K562 (cell line): Measurements from ENCODE around the gene SLC25A33. TPM values are rescaled to one million over a fixed set of nuclear protein-coding genes. Genes with fewer than 3 reads are reported as not detected.

Source experiments
- CCNT2 ChIP-seq: IDR thresholded peaks from 2 replicates; pipeline ENCODE4 v1.6.1; 2011; ENCODE audit warnings: borderline replicate concordance, low read depth, mild to moderate bottlenecking, moderate library complexity, mixed read lengths, low read length; ENCODE audit not compliant: insufficient read length; ENCODE audit errors: extremely low read depth
- DPF2 ChIP-seq: fragments of 450-650 bp; IDR thresholded peaks from 2 replicates; pipeline ENCODE4 v1.6.1; 2016
- GATAD2B ChIP-seq: fragments of 450-650 bp; IDR thresholded peaks from 2 replicates; pipeline ENCODE4 v1.6.1; 2017; ENCODE audit warnings: mild to moderate bottlenecking, borderline replicate concordance
- KDM2B ChIP-seq: fragments of 250-450 bp; sonication (Bioruptor Pico); IDR thresholded peaks from 2 replicates; pipeline ENCODE4 v1.8.0; 2021; ENCODE audit warnings: mild to moderate bottlenecking, moderate library complexity
- MECOM ChIP-seq: fragments of 250-450 bp; sonication (Bioruptor Pico); IDR thresholded peaks from 2 replicates; pipeline ENCODE4 v1.8.0; 2022; ENCODE audit warnings: inconsistent platforms
- NCOA1 ChIP-seq: fragments of 450-650 bp; IDR thresholded peaks from 2 replicates; pipeline ENCODE4 v1.6.1; 2016; ENCODE audit warnings: low read depth
- NFXL1 ChIP-seq: fragments of 450-650 bp; formaldehyde crosslinking; IDR thresholded peaks from 2 replicates; pipeline ENCODE4 v1.4.0; 2021; ENCODE audit warnings: mild to moderate bottlenecking
- PHB ChIP-seq: fragments of 250-450 bp; sonication (Bioruptor Pico); IDR thresholded peaks from 2 replicates; pipeline ENCODE4 v1.5.0; 2021
- PHF8 ChIP-seq: fragments of 200-600 bp; sonication (generic); IDR thresholded peaks from 2 replicates; pipeline ENCODE4 v1.6.1; 2012; ENCODE audit warnings: mixed run types, mild to moderate bottlenecking, inconsistent platforms, low read length, moderate library complexity, borderline replicate concordance
- POLR2AphosphoS5 ChIP-seq: IDR thresholded peaks from 2 replicates; pipeline ENCODE4 v1.6.1; 2011; ENCODE audit warnings: mild to moderate bottlenecking, low read depth, low read length, moderate library complexity; ENCODE audit not compliant: control insufficient read depth, insufficient read depth
- POLR2B ChIP-seq: fragments of 450-650 bp; IDR thresholded peaks from 2 replicates; pipeline ENCODE4 v1.6.1; 2018; ENCODE audit warnings: low read depth; ENCODE audit not compliant: partially characterized antibody
- POLR2H ChIP-seq: IDR thresholded peaks from 2 replicates; pipeline ENCODE4 v1.6.1; 2016; ENCODE audit warnings: missing genetic modification characterization, low read depth, mild to moderate bottlenecking, control low read depth, missing compliant biosample characterization, moderate library complexity
- SLC30A9 ChIP-seq: fragments of 250-450 bp; sonication (Bioruptor Pico); IDR thresholded peaks from 2 replicates; pipeline ENCODE4 v1.8.0; 2022; ENCODE audit warnings: mild to moderate bottlenecking, moderate library complexity
- SMARCB1 ChIP-seq: IDR thresholded peaks from 2 replicates; pipeline ENCODE4 v1.6.1; 2011; ENCODE audit warnings: improper control_type of control experiment, low read depth; ENCODE audit not compliant: insufficient read length
- SOX6 ChIP-seq: fragments of 450-650 bp; IDR thresholded peaks from 2 replicates; pipeline ENCODE4 v1.6.1; 2014; ENCODE audit warnings: mild to moderate bottlenecking
- TBP ChIP-seq: optimal IDR thresholded peaks from 2 replicates; pipeline ENCODE3; 2011; ENCODE audit warnings: low read depth, low read length, improper control_type of control experiment
- TEAD1 ChIP-seq, 2 experiments: fragments of 450-650 bp in 1 of 2; sonication (generic) in 1 of 2; formaldehyde crosslinking; IDR thresholded peaks; 2 replicates each; pipeline versions ENCODE4 v1.4.0 to v1.8.0; 2020 to 2022; ENCODE audit warnings: mild to moderate bottlenecking in 2 of 2, missing genetic modification reagents in 1 of 2
- XRCC3 ChIP-seq: fragments of 450-650 bp; IDR thresholded peaks from 2 replicates; pipeline ENCODE4 v1.6.1; 2017; ENCODE audit warnings: mild to moderate bottlenecking, moderate library complexity
- ZKSCAN1 ChIP-seq: fragments of 150-350 bp; IDR thresholded peaks from 2 replicates; pipeline ENCODE4 v1.6.1; 2016; ENCODE audit warnings: low read depth, low read length
- ZNF431 ChIP-seq: sonication (generic); formaldehyde crosslinking; IDR thresholded peaks from 2 replicates; pipeline ENCODE4 v1.8.0; 2022; ENCODE audit warnings: mild to moderate bottlenecking, missing genetic modification reagents
- ZNF444 ChIP-seq: fragments of 250-450 bp; sonication (Bioruptor Pico); IDR thresholded peaks from 2 replicates; pipeline ENCODE4 v1.4.0; 2020; ENCODE audit warnings: mild to moderate bottlenecking, moderate library complexity
- polyA plus RNA-seq, 8 experiments: library from polyadenylated mRNA; depleted of rRNA in 4 of 8; stranded (reverse) in 5 of 8; unstranded in 3 of 8; fragments of >200 nt; fragmentation: Nextera tagmentation in 2 of 8; fragmentation: Illumina TruSeq in 1 of 8; extraction: Ambion mirVana in 2 of 8; extraction: Trizol in 1 of 8; gene quantifications; 2 replicates each; pipeline versions ENCODE4 v1.2.1 to v1.2.3, GENCODE V29; 2011 to 2014; ENCODE audit warnings: inconsistent platforms in 1 of 8, missing spikeins in 1 of 8
- total RNA-seq, 7 experiments: library from RNA; depleted of rRNA in 6 of 7; stranded (reverse); fragments of >200 nt in 6 of 7; fragmentation: Illumina TruSeq in 2 of 7; extraction: Trizol in 2 of 7; gene quantifications; 2 replicates each; pipeline versions ENCODE4 v1.2.1 to v1.2.3, GENCODE V29; 2011 to 2021; ENCODE audit warnings: low replicate concordance in 1 of 7
- TF ChIP-seq, protein P1 (sequence below), 2 experiments: fragments of 250-450 bp in 1 of 2; fragments of 450-650 bp in 1 of 2; sonication (Bioruptor Pico) in 1 of 2; IDR thresholded peaks; 2 replicates each; pipeline versions ENCODE4 v1.6.1 to v1.8.0; 2016 to 2021; ENCODE audit warnings: mild to moderate bottlenecking in 2 of 2, moderate library complexity in 2 of 2, missing compliant biosample characterization in 1 of 2, missing genetic modification characterization in 1 of 2
- TF ChIP-seq, protein P2 (sequence below): fragments of 150-350 bp; conservative IDR thresholded peaks from 2 replicates; pipeline ENCODE4 v1.6.1; 2014; ENCODE audit warnings: low read length
- TF ChIP-seq, protein P3 (sequence below): fragments of 250-450 bp; sonication (Bioruptor Pico); IDR thresholded peaks from 2 replicates; pipeline ENCODE4 v1.4.0; 2020

SLC25A33 gene
- total and polyA plus RNA-seq, 9 of the 15 experiments (the other 6 are each of a cell fraction or from before 2014, with no cell fraction given): 3.2 to 23.5 (median 17.5) TPM

DNA sequence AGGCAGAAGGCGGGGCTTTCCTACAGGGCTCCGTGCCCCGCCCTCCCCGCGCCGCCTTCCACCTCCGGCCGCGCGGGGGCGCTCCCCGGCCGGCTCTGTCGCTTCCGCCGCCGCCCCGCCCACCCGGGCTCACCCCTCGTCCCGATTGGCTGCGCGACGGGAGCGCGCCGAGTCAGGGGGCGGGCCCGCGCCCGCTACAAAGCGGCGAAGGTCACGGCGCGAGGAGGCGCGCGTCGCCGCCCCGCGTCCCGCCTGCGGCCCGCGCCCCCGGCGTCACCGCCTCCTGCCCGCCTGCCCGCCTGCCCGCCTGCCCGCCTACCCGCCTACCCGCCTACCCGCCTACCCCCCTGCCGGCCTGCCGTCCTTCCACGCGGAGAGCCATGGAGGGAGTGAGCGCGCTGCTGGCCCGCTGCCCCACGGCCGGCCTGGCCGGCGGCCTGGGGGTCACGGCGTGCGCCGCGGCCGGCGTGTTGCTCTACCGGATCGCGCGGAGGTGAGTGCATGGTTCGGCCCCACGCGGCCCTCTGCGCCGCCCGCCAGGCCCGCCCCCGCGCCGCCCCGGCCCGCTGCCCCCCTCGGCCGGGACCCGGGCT, 49.4 kb downstream of the SLC25A33 start, which contains the start of gene TMEM201 (continued):
- no peak for TF ChIP-seq ZNF444 (CRISPR knock-in tag)
- TF ChIP-seq SMARCB1: no peak
- TF ChIP-seq TEAD1 (CRISPR knock-in tag; IDR thresholded peaks at IDR 0.05): no peak
- no peak for TF ChIP-seq NFXL1 (CRISPR knock-in tag)
- TF ChIP-seq CCNT2: peak; percentile 81
- no peak for TF ChIP-seq PHB (CRISPR knock-in tag)
- TF ChIP-seq XRCC3: no peak
- TF ChIP-seq POLR2B: no peak
- peak; percentile 74 for TF ChIP-seq GATAD2B
- TF ChIP-seq, protein P1, sequence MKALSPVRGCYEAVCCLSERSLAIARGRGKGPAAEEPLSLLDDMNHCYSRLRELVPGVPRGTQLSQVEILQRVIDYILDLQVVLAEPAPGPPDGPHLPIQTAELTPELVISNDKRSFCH (CRISPR knock-in tag; IDR thresholded peaks at IDR 0.05): no peak
- TF ChIP-seq, protein P1 (tag; IDR thresholded peaks at IDR 0.05): no peak
- TF ChIP-seq KDM2B: no peak
- TF ChIP-seq MECOM (CRISPR knock-in tag): no peak
- no peak for TF ChIP-seq DPF2
- TF ChIP-seq SOX6: no peak
- TF ChIP-seq POLR2H (tag): no peak
- 0 out of 2 replicates have a peak, but pooled peaks have one; percentile 27 for TF ChIP-seq ZKSCAN1
- TF ChIP-seq, protein P2, sequence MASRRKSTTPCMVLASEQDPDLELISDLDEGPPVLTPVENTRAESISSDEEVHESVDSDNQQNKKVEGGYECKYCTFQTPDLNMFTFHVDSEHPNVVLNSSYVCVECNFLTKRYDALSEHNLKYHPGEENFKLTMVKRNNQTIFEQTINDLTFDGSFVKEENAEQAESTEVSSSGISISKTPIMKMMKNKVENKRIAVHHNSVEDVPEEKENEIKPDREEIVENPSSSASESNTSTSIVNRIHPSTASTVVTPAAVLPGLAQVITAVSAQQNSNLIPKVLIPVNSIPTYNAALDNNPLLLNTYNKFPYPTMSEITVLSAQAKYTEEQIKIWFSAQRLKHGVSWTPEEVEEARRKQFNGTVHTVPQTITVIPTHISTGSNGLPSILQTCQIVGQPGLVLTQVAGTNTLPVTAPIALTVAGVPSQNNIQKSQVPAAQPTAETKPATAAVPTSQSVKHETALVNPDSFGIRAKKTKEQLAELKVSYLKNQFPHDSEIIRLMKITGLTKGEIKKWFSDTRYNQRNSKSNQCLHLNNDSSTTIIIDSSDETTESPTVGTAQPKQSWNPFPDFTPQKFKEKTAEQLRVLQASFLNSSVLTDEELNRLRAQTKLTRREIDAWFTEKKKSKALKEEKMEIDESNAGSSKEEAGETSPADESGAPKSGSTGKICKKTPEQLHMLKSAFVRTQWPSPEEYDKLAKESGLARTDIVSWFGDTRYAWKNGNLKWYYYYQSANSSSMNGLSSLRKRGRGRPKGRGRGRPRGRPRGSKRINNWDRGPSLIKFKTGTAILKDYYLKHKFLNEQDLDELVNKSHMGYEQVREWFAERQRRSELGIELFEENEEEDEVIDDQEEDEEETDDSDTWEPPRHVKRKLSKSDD: no peak
- no peak for TF ChIP-seq SLC30A9 (CRISPR knock-in tag)
- peak; percentile 40; the same call in 1 of the 2 replicates for TF ChIP-seq POLR2AphosphoS5
- no peak for TF ChIP-seq NCOA1
- no peak for TF ChIP-seq ZNF431 (CRISPR knock-in tag)
- TF ChIP-seq, protein P3, sequence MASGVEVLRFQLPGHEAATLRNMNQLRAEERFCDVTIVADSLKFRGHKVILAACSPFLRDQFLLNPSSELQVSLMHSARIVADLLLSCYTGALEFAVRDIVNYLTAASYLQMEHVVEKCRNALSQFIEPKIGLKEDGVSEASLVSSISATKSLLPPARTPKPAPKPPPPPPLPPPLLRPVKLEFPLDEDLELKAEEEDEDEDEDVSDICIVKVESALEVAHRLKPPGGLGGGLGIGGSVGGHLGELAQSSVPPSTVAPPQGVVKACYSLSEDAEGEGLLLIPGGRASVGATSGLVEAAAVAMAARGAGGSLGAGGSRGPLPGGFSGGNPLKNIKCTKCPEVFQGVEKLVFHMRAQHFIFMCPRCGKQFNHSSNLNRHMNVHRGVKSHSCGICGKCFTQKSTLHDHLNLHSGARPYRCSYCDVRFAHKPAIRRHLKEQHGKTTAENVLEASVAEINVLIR (CRISPR knock-in tag): no peak
- TF ChIP-seq PHF8: peak; percentile 68; the same call in 1 of the 2 replicates
- TF ChIP-seq TBP: no peak
